HG03060 (cell line): ENCODE results near the gene NUP210.
"Not testable (repeated sequence)": the region's sequence is repeated elsewhere in the genome, so short reads cannot be mapped to it uniquely, and the experiment has no call there.

ENCODE experiments used
- ATAC-seq: cut with Tn5 transposase; IDR thresholded peaks from one replicate; pipeline ENCODE4 v1.9.1; 2021; ENCODE audit warnings: low read depth, moderate number of reproducible peaks; ENCODE audit not compliant: unreplicated experiment

The NUP210 gene

DNA sequence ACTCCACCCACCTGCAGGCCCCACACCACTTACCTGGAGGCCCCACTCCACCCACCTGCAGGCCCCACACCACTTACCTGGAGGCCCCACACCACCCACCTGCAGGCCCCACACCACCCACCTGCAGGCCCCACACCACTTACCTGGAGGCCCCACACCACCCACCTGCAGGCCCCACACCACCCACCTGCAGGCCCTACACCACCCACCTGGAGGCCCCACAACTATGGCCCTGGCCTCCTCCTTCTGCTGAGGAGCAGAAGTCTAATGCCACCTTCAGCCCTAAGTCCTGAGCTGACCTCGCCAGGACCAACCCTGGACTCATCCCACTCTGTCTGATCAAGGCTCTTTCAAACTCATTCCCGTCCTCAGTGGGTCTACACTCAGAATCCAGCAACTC is 42.4 kb downstream of the NUP210 start:
- not testable (repeated sequence) for ATAC-seq

- no peak for ATAC-seq
Observed at GRCh38 chr3:13377021-13377420, 43.1 kb downstream of the NUP210 start.

DNA sequence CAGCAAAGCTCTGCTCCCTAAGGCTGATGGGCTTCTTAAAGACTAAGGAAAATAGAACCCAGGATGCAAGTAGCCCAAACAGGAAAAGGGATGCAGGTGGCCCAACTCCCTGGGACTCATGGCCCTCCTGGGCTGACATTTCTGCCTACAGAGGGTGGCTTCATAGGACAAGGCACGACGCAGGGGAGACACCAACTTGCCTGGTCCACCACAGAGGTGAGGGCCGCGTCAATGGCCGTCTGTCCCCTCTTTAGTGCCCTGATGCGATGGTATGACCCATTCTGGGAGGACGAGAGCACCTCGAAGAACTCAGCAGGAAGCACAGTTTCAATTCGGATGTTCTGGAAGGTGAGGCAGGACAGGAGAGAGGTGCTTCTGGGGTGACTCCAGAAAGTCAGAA is 44.0 kb downstream of the NUP210 start:
- no peak for ATAC-seq

DNA sequence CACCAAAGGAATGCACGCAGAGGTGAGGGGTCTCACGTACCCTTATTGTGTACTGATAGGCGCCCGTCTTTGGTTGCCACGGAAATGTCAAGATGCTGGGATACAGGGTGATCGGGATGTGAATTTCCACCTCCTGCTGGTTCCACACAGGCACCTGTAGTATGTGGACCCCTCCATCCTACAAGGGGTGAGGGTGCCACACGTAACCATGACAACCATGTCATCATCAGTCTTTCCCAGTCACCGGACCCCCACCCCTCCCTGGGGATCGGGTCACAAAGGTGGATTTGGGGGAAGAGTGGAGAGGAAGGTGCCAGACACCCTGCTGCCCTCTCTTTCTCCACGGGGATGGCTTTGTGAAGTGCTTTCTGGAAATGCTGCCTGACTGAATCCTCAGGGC is 44.7 kb downstream of the NUP210 start:
- ATAC-seq = no peak

- no peak for ATAC-seq
Observed at GRCh38 chr3:13373975-13374586, 46.0 kb downstream of the NUP210 start.

DNA sequence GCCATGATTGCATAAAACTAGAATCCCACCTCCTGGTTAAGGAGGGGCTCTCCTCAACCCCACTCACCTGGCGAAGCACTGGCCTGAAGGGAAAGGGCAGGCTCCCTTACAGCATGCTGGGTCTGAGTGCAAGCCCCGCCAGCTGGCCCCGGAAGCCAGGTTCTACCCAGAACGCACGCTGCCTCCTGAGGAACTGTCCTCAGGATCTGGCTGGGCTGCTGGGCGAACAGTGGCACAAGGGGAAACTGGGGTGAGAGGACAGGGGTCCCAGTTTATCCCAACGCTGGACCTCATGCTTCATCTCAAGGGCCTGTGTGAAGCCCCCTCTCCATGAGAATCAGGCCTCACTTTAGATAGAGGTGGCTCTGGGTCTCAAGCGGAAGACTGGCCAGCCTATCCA is 47.5 kb downstream of the NUP210 start:
- no peak for ATAC-seq

DNA sequence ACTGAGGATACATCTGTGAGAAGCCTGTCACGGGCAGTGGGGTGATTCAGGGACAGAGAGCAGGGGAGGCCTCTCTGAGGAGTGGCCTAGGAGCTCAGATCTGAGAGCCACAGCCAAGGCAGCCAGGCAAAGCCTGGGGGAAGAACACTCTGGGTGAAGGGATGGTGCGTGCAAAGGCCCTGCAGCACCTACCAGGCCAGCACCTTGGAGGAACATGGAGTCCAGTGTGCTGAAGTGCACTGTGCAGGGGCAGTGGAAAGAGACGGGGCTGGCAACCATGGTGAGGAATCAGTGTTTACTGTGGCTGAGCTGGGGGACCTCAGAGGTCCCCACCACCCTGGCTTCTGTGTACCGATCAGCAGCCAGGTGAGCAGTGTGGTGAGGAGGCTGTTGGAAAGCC is 48.0 kb downstream of the NUP210 start:
- no peak for ATAC-seq

- no peak for ATAC-seq
Observed at GRCh38 chr3:13371100-13372075, 48.7 kb downstream of the NUP210 start.

GRCh38 chr3:13370609-13371008 is 49.5 kb downstream of the NUP210 start:
- ATAC-seq = no peak

DNA sequence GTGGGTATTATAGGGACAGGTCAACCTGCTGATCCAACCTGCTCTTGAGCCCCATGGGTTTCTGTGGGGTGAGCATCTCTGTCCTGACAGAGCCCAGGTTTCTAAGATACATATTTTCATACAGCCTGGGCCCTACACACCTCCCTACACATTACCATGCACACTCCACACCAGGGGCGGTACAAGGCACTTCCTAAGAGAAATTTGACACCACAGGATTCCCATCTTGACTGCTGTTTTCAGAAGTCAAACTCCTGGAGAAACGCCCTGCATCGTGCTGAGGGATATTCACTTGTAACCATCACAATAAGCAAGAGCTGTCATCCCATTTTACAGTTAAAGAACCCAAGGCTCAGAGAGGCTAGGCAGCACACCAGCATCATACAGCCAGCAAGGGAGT is 50.1 kb downstream of the NUP210 start:
- ATAC-seq = no peak

DNA sequence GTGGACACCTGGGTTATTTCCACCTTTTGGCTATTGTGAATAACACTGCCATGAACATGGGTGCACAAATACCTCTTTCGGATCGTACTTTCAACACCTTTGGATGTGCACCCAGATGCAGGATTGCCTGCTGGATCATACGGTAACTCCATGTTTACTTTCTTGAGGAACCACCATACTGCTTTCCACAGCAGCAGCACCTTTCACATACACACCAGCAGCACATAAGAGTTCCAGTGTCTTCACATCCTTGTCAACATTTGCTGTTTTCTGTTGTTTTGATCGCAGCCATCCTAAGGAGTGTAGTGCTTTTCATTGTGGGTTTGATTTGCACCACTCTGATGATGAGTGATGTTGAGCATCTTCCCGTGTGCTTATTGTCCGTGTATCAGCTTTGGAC is 51.3 kb downstream of the NUP210 start:
- no peak for ATAC-seq

DNA sequence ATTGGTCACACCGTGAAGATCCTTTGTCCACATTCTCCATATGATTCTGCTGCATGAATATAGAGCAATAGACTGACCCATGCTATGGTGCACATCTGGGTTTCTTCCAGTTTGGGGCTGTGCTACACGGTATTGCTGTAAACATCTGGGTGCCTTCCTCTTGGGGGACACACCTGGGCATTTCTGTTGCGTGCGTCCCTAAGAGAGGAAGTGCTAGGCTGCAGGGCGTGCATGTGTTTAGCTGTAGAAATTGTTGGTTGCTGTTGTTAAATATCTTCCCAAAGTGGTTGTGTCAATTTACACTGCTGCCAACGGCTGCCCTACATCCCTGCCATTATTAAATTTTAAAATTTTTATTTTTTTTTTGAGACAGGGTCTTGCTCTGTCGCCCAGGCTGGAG is 52.4 kb downstream of the NUP210 start:
- no peak for ATAC-seq

- no peak for ATAC-seq
Observed at GRCh38 chr3:13365390-13366379, 54.4 kb downstream of the NUP210 start.

DNA sequence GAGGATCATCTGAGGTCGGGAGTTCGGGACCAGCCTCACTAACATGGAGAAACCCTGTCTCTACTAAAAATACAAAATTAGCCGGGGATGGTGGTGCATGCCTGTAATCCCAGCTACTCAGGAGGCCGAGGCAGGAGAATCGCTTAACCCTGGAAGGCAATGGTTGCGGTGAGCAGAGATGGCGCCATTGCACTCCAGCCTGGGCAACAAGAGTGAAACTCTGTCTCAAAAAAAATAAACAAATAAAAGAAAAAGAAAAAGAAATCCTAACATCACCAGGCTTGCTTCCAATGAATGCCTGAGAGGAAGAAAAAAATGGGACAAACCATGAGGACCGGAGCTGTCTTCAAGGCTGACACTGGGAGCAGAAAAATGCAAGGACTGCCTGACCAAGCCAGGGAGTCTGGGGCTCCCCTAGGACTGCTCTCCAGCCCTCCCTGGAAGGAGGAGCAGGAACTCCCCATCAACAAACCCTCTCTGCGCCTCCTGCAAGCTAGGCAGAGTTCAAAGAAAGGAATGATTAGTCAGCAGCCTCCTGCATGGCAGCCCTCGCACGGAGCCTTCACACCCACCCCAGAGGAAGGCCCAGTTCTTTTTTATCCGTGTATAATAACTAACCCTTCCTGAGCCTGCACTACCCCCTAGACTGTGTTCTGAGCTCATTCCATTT is 55.4 kb downstream of the NUP210 start:
- no peak for ATAC-seq

DNA sequence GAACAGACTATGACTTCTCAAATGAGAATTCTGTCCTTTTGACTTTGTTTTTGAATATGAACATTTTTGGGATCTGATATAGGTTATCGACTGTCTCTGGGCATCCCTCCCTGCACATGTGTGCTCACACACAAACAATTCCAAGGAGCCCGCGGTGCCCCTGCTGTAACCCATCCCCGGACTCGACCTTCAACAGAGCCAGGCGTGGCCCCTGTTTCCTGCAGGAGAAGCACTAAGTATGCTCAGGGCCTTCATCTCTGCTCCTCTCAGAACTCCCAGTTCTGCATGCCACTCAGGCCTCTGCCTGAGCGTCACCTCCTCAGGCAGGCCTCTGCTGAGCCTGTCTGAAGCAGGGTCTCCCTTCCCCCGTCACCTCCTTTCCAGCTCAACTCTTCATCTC is 57.6 kb downstream of the NUP210 start:
- ATAC-seq = no peak

GRCh38 chr3:13359916-13360315 is 60.2 kb downstream of the NUP210 start:
- no peak for ATAC-seq

DNA sequence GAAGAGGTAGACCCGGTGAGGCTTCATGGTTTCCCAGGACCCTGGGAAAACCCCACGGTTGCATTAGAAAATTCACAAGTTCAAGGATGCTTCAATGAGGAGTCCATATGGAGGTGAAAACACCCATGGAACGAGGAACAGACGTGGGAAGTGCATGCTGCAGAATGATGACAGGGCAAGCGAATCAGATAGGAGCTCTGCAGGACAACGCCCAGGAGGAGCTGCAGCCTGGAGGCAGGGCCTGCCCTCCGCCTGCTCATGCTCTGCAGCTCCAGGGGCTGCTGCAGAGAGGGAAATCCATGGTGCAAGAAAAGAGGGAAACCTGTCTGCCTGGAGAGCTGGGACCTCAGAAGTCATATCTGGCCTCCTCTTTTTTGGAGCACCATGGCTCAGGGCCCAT is 61.5 kb downstream of the NUP210 start:
- ATAC-seq = no peak

DNA sequence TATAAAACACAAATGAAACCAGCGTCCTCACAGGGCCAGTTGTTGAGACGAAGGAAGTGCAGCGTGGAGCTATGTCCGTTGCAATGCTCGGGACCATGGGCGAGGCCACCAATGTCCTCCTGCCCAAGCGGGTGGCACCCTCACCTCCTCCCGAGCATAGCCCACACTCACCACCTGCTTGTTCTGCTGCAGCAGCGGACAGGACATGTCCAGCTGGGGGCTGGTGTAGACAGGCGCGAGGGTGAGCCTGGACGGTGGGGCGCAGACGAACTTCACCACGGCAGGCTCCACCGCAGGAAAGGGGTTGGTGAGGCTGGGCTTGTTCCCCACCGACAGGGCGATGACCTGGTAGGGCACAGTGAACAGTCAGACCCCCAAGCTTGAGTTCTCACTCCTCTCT is 62.1 kb downstream of the NUP210 start:
- no peak for ATAC-seq

DNA sequence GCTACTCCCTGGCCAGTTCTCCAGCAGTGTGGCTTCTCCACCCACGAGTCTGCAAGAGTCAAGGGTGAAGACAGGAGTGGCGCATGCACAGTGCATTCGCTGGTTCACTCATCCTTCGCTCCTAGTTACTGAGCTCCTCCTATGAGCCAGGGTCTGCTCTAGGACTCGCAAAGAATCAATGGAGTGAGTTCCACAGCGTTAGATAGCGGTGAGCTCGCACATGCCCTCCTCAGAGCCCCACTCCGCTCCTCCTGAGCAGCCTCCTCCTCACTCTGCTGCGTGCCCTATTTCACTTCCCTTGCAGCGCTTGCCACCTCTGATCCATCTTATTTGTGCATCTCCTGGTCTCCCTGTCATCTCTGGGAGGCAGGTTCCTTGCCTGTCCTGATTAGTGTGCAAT is 63.0 kb downstream of the NUP210 start:
- no peak for ATAC-seq

DNA sequence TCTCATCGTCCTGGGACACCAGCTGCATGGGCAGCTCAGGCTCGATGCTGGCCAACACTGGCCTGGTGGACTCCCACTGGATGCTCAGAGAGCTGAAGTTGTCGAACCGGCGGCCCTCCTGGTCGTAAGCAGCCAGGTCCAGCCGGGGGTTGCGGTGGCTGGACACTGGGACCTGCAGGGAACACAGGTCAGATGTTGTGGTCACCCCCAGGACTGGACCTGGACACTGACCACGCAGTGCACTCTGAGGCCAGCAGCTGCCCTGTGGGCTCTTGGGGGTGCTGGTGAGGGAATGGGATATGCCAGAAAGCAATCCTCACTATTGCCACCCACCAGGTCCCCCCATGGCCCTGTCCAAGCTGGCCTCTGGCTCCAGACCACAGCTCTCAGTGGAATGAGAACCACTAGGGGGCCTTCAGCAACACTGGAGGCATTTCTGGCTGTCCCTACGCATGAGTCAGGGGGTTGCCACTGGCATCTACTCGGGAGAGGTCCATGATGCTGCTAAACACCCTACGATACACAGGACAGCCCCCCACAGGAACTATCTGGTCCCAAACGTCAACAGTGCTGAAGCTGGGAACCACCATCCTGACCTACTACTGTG is 66.1 kb downstream of the NUP210 start:
- ATAC-seq = no peak
